HG03159 (cell line): Measurements from ENCODE around the gene MCHR2.
"Not testable (repeated sequence)": the region's sequence is repeated elsewhere in the genome, so short reads cannot be mapped to it uniquely, and the experiment has no call there.

Experiments used
- ATAC-seq: cut with Tn5 transposase; IDR thresholded peaks from one replicate; pipeline ENCODE4 v1.9.1; 2021; ENCODE audit warnings: mild to moderate bottlenecking, moderate library complexity; ENCODE audit not compliant: unreplicated experiment

Gene MCHR2, protein sequence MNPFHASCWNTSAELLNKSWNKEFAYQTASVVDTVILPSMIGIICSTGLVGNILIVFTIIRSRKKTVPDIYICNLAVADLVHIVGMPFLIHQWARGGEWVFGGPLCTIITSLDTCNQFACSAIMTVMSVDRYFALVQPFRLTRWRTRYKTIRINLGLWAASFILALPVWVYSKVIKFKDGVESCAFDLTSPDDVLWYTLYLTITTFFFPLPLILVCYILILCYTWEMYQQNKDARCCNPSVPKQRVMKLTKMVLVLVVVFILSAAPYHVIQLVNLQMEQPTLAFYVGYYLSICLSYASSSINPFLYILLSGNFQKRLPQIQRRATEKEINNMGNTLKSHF

DNA sequence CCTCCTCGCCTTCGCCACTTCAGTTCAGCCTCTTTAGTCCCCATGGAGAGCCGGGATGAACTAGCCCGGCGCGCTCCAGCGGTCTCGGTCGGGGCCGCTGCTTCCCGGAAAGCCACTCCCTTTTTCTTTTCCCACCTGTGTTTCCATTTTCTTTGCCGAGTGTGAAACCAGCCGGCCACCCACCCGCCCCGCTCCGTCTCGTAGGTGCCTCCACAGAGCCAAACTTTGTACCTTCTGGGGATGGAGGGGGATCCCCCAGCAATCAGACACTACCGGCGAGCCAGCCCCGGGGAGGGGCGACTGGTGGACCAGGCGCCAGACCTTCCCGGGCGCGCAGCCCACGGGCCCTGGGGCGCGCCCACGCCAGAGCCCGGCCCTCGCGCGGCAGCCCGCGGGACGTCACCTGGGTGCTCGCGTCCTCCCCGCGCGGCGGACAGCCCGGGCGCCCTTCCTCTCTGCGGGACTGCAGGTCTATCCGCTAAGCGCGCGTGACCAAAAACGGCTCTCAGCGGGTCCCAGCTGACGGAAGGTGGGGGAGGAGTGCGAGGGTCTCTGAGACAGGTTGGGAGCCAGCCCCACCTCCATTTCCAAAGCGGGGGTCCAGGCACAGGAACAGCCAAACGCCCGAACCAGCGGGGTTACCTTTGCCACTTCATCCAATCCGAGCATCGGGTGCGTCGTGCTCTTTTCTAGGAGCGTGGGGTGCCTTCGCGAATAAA, at the start of gene MCHR2:
MCHR2 (minus strand) TSS at position 691 of the 719 bp plus-strand sequence. CDS start 38,076 bp downstream, outside the sequence.
- ATAC-seq, result no peak

DNA sequence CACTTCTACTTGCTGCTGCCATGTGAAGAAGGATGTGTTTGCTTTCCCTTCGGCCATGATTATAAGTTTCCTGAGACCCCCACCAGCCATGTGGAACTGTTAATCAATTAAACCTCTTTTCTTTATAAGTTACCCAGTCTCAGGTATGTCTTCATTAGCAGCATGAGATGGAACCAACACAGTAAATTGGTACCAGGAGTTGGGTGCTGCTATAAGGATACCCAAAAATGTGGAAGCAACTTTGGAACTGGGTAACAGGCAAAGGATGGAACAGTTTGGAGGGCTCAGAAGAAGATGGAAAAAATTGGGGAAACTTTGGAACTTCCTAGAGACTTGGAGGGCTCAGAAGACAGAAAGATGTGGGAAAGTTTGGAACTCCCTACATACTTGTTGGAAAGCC, 44.5 kb upstream of the MCHR2 start:
- not testable (repeated sequence) for ATAC-seq

DNA sequence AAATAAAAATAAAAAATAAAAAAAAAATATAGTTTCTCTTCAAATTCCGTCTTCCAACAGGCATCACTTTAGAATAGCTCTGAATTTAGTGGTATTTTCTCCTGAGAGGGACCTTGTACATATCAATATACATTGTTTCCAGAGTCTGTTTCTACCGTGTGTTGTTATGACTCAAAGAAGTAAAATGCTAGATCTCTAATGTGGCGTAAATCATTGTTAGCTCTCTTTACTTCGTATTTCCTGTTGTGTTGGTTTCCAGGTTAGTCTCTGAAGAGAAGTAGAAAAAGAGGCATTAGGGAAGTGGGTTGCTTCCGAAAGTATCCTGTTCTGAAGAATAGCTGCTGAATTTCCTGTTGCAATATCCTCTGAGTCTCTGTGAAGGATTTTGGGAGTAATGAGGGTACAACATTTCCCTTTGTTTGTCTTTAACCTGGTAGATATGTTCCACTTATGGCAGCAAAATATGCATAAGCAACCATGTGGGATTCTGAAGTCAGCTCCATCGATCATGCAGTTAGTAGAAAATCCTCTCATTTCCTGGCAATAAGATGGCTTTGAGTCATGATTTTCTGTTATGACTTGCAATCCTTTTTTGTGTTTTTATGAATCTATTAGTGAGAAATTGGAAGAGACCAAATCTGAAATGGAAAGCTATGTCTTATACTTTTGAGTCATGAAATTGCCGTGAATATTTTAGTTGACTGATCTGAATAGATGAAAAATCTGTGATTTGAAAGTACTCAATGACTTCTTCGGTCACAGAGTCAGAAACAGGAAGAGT, 42.0 kb upstream of the MCHR2 start:
- peak; percentile 87 for ATAC-seq

DNA sequence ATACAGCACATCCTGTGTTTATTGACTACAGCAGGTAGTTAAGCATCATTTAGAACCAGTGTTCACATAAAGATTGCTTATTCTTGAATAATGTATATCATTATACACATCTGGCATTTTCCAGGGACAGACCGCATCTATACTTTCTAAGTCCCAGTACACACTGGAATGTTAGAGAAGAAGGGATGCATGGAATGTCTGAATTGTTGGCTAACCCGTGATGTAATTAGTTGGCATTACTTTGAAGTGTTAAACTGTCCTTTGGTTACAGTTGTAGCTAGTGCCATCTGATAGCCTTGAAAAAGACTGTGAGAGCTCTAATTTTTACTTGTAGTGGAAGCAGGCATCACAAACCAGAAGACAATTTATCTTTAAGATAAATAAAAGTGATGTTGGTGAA, 29.8 kb upstream of the MCHR2 start:
- ATAC-seq, result no peak

DNA sequence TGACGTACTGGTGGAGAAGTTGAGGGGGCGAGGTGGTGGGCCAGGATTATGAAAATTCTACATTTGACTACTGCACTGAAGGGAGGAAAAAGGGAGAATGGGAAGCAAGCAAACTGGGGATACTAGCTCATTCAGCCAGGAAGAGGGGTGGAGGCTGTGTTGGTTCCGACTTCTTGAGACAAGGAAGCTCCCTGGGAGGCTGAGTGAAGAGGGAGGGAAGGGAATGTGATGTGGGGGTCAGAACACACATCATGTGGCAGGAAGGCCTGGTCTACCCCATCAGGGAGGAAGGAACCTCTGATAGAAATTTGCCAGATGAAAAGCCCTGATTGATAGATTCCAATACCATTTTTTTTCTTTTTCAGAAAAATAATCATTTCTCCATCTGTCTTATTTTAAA, 28.8 kb upstream of the MCHR2 start:
- no peak for ATAC-seq

DNA sequence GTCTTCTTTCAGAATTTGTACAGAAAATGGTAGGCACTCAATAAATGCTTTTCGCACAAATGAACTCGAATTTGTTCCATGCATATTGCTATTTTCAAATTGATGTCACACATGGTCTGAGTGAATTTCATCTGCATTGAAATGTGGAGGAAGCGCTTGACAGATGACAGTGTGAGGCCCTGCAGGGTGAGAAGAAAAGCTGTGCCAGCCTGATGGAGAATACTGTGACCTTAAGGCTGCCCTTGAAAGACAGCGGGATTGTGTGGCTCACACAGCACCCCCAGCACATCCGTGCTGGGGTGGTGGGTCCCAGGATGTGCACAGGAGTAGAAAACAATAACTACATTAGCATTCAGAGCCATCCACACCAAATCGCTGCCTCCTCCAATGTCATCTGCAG, 14.8 kb upstream of the MCHR2 start:
- ATAC-seq, result no peak

DNA sequence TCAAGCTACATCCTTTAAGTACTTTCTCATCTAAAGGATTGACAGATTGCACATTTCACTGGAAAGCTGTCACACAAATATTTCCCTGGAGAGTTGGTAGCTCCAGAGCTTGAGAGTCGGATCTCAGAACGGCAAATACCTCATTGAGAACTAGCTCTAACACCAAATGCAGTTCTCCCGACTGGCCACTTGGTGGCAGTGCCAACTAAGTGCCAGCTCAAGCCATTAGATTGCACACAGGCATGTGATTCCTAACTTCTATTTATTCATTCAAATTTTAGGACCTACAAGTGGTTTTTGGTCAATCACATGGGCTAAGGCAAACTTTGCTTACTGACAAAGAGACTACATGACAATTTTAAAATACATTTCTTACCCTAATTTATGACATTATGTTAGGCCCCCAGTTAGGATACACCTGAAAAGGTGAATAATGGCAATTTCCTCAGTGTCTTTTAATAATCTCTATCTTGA, 7.9 kb upstream of the MCHR2 start:
- ATAC-seq, result peak; percentile 95

DNA sequence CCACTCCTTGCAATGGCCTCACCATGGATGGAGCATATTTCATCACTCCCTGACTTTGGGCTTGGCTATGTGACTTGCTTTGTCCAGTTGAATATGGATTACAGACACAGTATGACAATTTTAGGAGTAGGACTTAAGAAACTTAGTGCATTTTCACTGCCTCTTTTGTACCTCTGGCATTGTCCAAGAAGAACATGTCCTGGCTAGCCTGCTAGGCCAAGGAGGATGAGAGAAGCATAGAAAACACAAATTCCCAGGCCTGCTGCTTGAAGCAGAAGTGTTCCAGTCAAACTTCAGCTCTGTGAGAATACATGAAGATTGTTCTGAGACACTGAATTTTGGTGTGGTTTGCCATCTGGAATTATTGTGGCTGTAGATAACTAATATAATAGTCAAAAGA, 3.1 kb upstream of the MCHR2 start:
- no peak for ATAC-seq

DNA sequence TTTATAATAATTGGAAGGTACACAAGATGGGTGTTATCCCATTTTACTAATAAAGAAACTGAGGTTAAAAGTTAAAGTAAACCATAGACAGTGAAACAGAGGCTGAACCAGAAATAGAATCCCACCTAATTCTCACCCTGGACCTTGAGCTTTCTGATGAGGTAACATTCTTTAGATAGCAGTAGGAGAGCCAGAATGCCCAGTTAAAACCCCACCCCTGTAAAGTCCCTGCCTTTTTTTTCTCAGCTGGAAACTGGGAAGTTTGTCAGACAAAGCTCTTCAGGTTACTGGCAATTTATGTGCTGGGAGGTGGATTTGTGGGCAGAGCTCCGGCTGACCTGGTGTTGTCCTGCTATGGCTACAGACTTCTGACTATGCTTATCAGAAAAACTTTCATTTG, 1.9 kb upstream of the MCHR2 start:
- ATAC-seq, result no peak

DNA sequence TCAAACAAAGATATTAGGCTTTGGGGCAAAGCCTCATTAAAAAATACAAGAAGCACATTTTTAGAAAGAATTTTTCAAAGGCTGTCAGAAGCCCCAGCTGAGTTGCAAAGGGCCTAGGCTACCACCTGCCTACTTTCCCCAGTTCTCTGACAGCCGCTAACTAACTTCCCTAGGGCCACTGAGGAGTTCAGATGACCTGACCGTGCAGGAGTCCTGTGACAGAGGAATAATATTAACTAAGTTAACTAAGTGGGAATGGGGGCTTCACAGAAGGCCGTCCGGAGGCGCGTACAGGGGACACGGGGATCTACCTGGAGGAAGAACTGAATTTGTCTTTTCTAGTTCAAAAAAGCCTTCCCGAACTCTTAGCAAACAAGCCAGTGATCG, 884 bp downstream of the MCHR2 start:
- no peak for ATAC-seq

DNA sequence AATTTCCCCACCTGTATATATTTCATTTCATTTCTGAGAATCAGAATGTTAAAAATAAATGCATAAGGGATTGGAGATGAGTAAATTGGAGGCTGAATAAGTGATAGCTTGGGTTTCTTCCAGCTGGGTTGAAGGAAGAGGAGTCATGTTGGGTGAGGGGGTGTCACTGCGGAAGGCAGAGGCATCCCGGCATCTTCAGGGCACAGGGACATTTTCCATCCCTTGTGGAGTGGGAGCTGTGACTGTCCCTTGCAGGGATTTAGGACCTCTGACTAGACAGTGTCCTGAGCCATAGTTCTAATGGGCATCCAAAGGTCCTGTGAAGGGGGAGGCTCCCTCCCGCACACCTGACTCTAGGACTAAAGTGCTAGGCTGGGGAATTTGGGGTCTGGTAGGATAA, 2.1 kb downstream of the MCHR2 start:
- ATAC-seq, result no peak

DNA sequence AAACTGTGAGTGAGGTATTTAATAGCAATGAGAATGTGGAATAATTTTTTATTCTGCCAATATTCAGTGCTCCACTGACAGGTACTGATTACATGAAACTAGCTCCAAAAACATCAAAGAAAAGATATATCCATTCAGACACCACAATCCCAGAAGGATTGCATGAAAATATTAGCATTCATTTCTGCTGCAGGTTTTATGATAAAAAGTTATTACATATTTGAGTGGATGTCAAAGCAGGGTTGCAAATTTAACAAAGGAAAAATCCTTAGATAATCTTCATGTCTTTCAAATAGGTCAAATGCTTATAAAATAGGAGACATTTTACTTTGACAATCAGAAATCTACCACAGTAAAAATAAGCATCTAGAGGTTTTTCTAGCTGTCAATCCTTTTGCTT, 13.3 kb downstream of the MCHR2 start:
- ATAC-seq, result no peak

DNA sequence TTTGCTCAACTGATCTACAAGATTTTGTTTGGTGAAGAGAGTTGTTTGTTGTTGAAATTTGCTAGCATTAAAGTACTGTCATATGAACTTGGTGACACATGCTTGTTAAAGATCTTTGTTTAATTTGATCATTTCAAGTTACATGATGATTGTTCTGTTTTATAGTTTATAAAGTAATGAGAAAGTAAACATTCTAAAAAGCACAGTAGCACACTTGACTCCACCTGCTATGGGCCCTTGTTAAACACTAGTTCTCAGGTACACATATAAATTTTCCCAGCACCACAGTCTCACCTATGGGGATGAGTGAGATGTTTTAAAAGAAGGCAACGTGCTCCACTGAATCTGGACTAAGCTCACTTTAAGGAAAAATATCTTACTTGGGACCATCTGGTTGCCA, 14.1 kb downstream of the MCHR2 start:
- no peak for ATAC-seq

DNA sequence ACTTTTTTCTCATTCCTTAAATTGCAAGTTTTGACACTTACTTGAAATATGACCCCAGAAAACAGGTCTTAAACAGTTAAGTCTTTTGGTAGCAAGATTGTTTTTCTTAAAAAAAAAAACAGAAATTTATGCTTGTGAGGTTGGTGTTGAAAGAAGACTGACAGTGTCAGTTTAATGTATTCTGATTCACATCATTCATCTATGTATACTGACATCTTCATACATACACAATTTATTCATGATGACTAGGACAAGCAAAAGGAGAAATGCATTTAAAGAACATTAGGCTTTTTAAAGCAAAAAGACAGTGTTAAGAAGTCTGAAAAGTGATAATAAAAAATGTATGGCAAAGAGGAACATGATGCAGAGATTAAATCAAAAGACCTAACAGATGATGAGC, 27.0 kb downstream of the MCHR2 start:
- ATAC-seq, result no peak

DNA sequence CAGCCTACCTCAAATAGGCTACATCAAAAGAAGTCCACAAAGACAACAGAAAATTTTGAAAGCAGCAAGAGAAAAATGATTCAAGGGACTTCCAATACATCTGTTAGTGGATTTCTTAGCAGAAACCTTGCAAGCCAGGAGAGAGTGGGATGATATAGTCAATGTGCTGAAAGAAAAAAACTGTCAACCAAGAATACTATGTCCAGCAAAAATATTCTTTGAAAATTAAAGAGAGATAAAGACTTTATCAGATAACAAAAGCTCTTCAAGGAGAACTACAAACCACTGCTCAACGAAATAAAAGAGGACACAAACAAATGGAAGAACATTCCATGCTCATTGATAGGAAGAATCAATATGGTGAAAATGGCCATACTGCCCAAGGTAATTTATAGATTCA, 34.0 kb downstream of the MCHR2 start:
- ATAC-seq, result no peak

DNA sequence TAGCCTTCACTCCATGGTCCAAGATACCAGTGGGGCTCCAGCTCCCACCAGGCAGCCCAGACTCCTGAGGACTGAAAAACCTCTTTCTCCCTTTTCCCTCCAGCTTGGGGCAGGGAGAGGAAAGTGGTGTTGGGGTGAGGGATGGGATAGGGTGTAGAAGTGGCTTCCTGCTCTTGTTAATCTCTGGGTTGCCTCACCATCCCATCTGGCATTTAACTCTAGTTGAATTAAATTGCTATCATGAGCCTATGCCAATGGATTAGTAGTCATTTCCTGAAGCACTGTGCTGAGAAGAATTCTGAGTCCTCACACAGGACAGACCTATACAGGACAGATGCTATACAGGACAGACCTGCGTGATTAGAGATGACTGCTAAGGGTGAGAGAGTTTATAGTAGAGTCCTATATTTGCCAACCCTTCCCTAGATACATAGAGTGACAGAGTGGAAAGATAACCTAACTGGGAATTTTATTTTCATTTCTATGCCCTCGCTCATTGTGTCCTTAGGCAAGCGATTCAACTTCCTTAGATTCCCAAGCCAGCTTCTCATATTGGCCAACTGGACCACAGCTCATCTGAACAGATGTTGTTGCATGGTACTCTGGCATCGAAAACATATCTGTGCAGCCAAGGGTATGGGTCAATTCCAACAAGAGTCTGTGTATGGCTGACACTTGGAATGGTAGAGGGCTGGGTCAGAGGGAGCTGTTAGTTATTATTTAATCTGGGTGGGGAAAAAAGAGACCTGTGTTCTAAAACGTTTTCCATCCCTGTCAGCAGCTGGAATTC, 42.8 kb downstream of the MCHR2 start:
- no peak for ATAC-seq

DNA sequence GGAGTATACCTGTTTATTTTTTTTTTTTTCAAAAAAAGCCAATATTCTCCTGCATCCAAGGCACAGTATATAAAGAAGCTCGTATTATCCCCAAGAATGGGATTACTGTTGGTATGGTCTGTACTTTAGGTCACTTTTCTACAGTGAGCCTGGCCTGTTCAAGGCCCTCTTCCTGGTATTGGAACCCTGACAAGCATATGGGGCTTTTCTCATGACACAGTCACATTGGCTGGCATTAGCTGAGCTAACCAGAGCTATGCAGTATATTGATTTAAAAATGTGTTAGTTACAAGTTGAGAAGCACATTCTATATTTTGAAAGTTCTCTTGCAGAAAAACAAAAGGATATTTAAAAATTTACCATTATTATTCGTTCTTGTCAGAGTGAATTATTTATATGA, 48.0 kb downstream of the MCHR2 start:
- no peak for ATAC-seq

DNA sequence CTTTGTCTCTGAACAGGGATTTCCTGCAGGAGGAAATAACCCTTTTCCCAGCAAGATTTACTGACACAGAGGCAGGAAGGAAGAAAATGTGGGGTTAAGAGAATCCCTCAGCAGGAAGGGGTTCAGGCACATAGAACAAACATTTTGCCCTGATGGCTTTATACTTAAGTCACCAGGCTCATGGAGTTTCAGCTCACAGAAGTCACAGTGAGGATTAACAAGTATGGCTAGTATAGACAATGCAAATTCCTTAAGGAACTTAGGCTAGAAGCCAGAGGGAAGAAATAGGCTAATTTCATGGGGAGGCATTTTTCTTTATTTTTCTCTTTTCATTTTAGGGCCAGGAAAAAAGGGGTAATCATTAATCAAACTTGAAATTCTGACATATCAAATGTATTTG, 50.2 kb downstream of the MCHR2 start:
- ATAC-seq, result no peak

DNA sequence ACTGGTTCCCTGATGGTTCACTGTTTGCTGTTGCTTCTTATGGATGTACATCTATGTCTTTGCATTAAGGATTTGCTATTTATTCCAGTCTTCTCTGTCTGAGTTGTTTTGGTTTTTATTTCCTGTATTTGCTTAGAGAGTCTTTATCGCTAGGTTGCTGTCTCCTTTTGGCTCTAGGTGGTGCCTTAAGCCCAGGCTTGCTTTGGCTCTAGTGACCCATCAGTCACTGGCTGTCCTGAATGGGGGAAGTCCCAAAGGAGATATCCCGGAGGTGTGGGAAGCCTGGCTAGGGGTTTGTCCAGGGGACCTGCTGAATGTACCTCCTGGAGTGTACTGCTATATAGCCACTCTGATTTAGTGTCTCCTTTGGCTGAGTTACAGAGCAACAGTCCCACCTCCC, 53.4 kb downstream of the MCHR2 start:
- no peak for ATAC-seq

DNA sequence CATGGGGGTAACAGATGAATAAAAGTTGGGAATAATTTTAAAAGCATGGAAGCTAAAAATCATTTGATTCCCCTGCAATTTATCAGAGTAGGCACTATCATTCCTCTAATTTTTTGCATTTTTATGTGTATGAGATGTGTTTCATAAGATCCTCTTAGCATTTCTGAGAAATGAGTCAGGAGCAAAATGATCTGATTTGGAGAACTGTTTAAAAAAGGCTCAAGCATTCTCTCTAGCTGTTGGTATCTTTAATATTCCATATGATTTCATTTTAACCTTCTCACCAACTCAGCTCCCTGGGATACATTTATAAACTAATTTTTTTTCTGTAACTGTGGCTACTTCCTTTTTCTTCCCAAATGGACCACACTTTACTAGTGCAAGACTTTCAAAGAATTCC, 60.9 kb downstream of the MCHR2 start:
- ATAC-seq, result no peak

DNA sequence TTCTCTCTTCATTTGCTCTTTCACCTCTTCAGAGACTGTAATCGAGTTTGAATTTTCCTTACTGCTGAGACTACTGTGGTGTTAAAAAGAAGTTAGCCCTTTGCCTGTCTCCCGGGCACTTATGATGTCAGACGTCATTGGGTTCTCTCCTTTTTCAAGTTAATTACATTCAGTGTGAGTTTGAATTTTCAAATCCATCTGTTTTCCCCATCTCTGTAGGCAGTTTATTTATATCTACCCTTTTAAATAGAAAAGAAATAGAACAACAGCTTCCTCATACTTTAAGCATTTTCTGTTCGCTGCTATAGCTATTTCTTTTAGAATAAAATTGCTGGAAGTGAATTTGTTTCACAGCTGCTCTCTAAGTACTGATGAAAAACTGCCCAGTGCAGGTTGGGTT, 81.4 kb downstream of the MCHR2 start:
- no peak for ATAC-seq
